Astrocyte of the cerebellum (primary cell): ENCODE measurements around the gene LY6G5B.
A peak's percentile ranks its signal among the peaks of the same experiment; 100 is the strongest.

Source experiments
- DNase-seq: peaks from one replicate; pipeline ENCODE4 v3.0.0-alpha.2; 2011; ENCODE audit warnings: low read depth
- H3K4me3 ChIP-seq: 2 replicates; pipeline ENCODE4 v1.5.1; 2011; ENCODE audit warnings: mild to moderate bottlenecking, low read depth, low read length, moderate library complexity
- CTCF ChIP-seq: IDR thresholded peaks from 2 replicates; pipeline ENCODE4 v1.5.1; 2012; ENCODE audit warnings: low read length, low read depth, moderate library complexity, mild to moderate bottlenecking; ENCODE audit errors: missing control alignments
- in situ Hi-C: cut with HindIII; loops from 2 replicates; pipeline ENCODE4 v1.10.0; 2017; ENCODE audit warnings: low sequenced_read_pairs

Gene LY6G5B

GRCh38 chr6:31662124-31662723, 7.6 kb upstream of the LY6G5B start:
- in situ Hi-C loops: no loop called here
- no peak for DNase-seq
- no peak overlapping the region for H3K4me3 ChIP-seq
- TF ChIP-seq CTCF: no peak

GRCh38 chr6:31663126-31663960, 6.4 kb upstream of the LY6G5B start:
- peak overlapping the region; percentile 95 for H3K4me3 ChIP-seq
- DNase-seq: no peak
- in situ Hi-C loops: no loop called here
- no peak for TF ChIP-seq CTCF

- no peak for TF ChIP-seq CTCF
- in situ Hi-C loops: no loop called here
- DNase-seq: peak; percentile 37
- peak overlapping the region; percentile 95 for H3K4me3 ChIP-seq
These were observed 5.6 kb upstream of the LY6G5B start for GRCh38 chr6:31663961-31664789.

- peak within 1 kb of the TSS; percentile 95 for H3K4me3 ChIP-seq
- in situ Hi-C loops: no loop called here
- no peak for TF ChIP-seq CTCF
- peak; percentile 86 for DNase-seq
These were observed 4.8 kb upstream of the LY6G5B start, which contains the start of gene GPANK1 for GRCh38 chr6:31664790-31665500. GPANK1 (minus strand) TSS chr6:31664997; CDS start chr6:31664478, 519 bp downstream.

GRCh38 chr6:31665501-31666336, 4.1 kb upstream of the LY6G5B start, which contains the start of gene CSNK2B:
CSNK2B (plus strand) TSS chr6:31666080; CDS start chr6:31666832, 752 bp downstream.
- no peak for TF ChIP-seq CTCF
- H3K4me3 ChIP-seq: peak within 1 kb of the TSS; percentile 95
- peak; percentile 91 for DNase-seq
- in situ Hi-C loops: no loop called here
